Brain pericyte (primary cell): Measurements from ENCODE around the gene ZC3H6.
"Not testable (repeated sequence)": the region's sequence is repeated elsewhere in the genome, so short reads cannot be mapped to it uniquely, and the experiment has no call there.

Experiments used
- DNase-seq: peaks from one replicate; pipeline ENCODE4 v3.0.0-alpha.2; 2012; ENCODE audit warnings: low read depth, low spot score

ZC3H6 gene

DNA sequence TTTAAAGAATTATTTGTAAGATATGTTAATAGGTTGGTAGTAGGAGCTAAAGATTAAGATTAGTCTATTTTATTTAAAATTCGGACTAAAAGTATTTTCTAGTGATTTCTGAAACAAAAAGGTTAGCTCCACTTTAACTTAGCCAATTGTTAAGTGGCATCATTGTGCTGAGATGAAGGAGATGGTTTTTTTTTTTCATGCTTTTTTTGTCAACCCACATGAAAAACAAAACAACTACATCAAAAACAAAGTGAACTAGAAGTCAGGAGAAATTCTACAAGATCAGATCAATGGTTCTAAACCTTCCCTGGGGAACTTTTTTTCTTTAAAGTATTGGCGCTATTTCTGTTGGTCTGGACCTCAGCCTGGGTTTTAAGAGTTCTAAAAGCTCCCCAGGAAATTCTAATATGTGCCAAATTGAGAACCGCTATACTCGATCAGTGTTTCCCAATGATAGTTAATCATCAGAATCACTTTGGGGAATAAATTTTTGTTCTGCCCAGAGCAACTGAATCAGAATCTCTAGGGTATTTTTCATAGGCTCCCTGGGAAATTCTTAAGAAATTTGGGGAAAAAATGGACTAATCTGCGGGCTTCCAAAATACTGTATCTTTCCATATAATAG lies 2.3 kb downstream of the ZC3H6 start:
- DNase-seq, result no peak

DNA sequence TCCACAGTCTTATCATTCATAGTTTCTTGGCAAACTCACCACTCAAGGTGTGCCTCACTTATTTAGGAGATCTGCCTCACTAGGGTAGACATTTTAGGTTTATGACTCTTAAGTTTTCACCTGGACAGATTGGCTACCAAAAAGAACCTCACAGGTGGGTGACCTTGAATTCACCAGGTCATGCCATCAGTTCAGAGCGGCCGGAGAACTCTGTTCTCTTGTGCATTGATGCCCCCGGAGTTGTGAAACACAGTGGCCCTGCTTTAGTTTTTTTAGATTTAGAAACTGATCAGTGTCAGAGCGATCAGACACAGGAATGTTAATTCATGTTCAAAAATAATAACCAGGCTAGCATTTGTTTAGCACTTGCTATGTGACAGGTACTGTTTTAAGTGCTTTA lies 6.7 kb downstream of the ZC3H6 start:
- DNase-seq, result not testable (repeated sequence)

GRCh38 chr2:112283535-112283934 lies 8.1 kb downstream of the ZC3H6 start:
- DNase-seq, result not testable (repeated sequence)

DNA sequence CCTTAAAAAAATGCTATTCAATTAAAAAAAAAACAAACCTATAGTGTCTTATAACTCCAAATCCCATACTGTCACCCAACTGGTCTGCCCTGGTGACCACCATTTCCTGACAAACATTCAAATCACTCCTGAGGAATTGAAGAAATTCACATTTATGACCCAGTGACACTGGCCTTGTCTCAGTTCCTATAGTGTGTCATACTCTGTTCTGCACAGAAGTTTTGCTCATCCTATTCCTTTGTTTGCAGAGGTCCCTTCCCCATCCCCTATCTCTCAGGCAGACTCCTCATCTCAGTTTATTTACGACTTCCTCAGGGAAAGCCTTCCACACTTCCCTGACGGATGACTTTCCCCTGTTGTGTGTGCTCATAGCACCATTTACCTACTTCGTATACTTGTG lies 14.7 kb downstream of the ZC3H6 start:
- no peak for DNase-seq

DNA sequence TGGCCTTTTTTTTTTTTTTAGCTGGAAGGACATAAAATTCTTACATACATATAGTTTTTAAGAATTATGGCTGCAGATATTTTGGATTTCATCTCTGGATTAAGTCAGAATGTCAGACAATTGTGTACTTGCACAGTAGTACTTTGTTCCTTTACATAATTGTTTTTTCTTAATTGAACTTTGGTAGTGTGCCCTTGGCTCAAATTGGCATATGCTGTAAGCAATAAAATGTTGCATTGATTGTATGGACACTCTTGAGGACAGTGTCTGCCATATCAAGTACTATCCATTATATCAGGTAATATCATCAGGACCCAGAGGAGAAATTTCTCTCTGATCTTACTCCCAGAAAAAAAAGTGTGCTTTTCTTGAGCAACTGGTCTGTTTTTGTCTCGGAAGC lies 15.3 kb downstream of the ZC3H6 start:
- no peak for DNase-seq

DNA sequence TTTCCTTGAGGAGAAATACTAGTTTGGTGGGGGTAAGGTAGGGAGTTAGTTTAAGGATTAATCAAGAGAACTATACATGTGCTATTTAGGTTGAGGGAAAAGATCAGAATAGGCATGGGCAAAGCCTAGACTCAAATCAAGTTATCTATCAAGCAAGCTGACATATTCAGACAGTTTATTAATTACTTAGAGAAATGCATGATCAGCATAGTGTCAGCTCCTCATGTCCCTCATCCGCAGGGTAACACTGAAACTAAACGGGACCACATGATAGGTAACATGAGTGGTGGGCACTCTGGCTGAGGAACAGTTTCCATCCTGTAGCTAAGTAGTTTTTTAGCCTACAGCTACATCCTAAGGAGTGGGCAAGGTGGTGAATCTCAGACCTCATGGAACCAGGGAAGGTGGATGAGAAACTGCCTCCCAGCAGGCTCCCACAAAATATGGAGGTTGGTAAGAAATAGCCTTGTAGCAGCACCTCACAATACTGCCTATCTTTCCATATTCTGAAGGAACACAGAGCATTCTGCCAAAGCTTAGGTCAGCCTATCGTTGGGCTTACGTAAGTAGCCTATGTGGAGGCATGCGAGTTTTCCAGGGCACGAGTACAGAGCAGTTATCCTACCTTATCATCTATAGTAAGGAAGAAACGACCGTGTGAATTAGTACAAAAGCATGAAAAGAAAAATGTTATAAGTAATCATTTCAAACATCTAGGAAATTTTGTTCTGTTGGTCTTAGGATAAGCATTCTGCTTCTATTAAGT lies 18.4 kb downstream of the ZC3H6 start:
- no peak for DNase-seq

DNA sequence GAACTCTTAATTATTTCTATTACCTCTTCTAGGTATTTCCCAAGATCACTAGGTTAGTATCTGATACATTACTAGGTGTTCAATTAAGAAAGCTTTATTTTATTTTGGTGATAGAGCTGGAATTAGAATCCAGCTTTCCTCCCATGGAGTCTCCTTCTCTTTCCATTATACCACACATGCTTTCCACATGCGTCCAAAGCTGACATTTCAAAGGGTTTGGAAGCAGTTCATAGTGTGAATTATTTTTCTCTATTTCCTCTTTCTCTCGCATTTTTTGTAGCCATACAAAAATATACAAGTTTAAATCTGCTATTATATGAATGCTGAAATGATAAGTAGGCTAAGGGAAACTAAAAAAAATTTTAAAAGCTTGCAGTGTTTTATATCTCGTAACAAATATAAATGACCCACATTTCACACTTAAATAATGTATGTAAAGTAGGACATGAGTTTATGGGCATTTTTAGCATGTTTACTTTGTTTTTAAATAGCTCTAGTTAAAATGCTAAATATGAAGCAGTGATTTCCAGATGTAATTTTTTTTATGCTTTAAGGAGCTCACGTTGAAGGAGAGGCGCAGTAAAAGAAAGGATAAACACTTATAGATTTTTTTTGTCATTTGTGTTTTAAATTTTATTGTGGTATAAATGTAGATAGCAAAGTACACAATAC lies 20.1 kb downstream of the ZC3H6 start:
- no peak for DNase-seq

- DNase-seq, result no peak
Measured at GRCh38 chr2:112296407-112296806, 21.0 kb downstream of the ZC3H6 start.

DNA sequence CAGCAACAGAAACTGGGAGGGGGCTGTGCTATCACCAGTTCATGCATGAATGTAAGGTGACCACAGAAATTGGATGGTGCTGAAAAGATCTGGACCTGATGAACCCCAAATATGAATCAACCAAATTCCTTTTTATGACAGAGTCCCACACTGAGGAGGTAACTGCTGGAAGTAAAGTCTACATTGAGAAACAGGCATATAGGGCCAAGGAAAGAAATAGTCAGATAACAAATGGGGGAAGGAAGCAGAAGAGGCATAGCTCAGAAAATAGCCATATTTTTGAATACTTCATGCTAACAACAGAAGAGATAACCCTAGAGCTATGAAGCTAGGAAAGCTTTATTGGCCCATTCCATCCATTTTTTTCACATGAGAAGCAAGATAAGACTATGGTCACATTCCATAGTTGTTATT lies 25.8 kb downstream of the ZC3H6 start:
- no peak for DNase-seq

DNA sequence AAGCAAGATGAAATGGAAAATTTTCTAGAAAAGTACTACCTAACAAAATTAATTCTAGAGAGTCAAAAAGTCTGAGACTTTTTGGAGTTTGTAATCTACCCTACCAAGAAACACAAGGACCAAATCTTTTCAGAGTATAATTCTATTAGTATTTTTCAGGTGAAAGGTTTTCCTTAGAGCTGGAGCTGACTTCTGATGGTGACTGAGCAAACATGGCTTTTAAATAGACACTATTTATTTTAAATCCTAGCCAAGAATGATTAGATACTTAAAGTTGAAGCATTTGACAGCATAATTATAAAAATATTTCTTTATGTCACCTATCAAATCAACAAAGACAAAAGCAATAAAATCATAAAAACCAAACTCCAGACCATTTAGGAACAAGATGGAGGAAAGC lies 26.6 kb downstream of the ZC3H6 start:
- no peak for DNase-seq

DNA sequence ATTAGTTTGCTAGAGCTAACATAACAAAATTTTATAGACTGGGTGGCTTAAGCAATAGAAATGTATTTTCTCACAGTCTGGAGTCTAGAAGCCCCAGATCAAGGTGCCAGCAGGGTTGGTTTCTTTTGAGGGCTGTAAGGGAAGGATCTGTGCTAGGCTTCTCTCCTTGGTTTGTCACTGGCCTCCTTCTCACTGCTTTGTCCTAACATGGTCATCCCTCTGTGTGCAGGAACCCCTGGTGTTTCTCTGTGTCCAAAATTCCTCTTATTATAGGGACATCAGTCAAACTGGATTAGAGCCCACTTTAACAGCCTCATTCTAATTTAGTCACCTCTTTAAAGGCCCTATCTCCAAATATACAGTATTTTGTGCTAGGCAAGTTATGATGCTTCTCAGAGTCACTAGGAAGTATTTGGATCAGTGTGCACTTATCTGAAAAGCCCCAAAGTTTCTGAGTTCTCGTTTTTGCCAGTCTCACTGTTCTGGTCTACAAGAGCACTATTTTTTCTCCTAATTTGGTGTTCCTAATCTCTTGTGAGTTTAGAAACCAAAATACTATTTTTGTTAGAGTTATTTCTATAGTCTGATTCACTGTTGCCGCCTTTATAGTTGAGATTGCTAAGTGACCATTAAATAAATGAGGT lies 29.0 kb downstream of the ZC3H6 start:
- no peak for DNase-seq

DNA sequence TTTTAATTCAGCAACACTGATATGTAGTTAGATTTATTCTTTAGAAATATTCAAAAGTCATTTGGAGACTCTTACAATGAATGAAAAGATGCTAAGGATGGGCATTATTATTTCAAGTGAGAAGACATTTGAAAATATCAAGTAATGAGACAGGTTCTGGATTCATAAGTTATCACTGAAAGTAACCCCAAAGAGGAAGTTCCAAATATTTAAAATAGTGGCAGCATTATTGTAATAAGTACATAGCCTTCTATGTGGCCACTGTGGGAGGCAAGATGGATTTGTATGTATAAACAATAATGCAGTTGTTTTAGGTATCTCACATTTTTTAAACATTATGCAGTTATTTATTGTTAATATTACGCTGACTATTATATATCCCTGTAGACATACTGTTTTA lies 29.7 kb downstream of the ZC3H6 start:
- DNase-seq, result no peak

DNA sequence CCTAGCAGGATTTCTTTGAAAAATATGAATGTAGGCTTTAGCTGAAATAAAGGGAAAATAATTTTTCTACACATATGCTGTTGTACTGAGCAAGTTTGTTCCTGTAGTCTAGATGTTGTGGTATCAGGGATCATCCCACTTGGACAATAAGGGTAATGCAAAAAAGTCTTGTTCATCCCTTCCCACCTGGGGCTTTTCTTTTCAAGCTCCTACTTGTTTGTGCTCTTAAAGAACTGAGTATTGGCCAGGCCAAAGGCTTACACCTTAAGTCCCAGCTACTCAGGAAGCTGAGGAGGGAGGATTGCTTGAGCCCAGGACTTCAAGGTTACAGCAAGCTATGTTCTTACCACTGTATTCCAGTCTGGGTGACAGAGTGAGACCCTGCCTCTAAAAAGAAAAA lies 35.5 kb downstream of the ZC3H6 start:
- no peak for DNase-seq

- no peak for DNase-seq
Measured at GRCh38 chr2:112311932-112312331, 36.5 kb downstream of the ZC3H6 start.

GRCh38 chr2:112312821-112313220 lies 37.4 kb downstream of the ZC3H6 start:
- DNase-seq, result no peak

GRCh38 chr2:112314856-112315255 lies 39.5 kb downstream of the ZC3H6 start:
- no peak for DNase-seq

DNA sequence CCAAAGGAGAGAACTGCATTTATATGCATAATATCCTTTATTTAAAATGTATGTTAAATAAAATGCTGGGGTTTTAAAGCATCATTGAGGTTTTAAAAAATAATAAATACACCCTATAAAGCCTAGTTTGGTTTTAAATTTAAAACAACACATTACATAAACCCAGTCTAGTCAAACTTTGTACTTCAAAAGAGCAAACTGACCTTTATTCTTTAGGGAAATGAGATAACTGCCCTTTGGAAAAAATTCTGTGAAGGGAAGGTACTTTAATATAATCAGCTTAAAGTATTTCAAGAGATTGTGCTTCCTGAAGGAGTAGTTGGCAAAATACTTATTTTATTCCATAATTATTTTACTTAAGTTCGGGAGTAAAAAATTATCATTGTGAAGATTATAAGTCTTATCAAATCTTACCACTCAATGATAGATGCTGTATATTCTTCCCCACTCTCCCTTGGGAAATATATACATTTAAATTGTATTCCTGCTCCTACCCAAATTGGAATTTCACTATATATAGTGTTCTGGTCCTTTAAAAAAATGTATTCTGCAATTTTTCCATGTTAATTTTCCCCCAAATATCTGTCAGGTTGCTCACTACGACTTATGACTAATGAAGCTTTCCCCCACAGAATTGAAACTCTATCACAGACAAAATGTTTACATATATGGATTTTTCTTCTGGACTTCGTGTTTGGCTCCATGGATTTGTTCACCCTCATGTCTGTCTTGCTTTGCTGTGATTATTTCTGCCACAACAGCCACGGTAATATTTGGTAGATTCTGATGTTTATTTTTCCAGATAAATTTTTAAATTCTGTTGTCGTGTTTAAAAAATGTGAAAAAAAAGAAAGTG lies 42.1 kb downstream of the ZC3H6 start:
- DNase-seq, result no peak

DNA sequence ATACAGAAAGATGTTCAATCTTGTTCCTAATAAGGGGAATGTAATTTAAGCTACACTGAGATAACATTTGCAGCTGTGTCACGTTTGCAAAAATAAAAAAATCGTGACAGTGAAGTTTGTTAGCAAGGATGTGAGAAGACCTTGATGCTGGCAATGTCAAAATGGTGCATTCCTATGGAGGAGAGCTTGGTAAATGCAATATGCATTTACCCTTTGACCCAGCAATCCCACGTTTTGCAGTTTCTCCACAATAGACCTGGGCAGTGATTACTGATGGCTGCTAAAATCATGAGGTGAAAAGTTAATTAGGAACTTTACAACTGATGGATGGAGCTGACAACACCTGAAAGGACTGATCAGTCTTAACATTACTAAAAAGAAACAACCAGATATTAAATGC lies 43.1 kb downstream of the ZC3H6 start:
- DNase-seq, result no peak

DNA sequence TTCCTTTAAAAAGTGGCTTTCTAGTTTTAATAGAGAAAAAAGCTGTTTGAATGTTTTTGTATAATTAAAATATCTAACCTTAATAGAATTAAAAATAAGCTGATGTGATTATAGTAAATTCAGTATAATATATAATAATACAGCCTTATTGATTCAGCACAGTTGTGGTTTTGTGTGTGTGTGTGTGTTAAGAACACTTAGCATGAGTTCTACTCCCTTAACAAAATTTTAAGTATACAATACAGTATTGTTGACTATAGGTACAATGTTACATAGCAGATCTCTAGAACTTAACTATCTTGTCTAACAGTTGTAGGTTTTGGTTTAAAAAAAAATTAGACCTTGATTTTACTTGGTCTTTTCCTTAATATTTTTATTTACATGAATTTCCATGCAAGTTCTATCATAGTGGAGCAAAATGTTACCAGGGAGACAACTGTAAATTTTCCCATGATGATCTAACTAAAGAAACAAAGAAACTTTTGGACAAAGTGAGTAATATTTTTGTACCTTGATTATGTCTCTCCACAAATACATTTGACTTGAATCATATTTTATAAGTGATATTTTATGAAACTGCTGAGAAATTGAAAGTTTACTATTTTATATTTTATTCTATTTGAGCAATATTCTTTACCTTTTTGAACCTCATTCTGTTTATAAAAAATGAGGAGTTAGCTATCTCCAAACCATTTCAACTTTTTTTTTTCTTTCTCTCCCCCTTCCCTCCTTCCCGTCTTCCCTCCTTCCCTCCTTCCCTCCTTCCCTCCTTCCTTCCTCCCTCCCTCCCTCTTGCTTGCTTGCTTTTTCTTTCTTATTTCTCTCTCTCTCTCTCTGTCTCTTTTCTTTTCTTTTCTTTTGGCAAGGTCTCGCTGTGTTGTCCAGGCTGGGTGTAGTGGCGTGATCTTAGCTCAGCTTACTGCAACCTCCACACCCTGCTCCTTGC lies 46.3 kb downstream of the ZC3H6 start:
- DNase-seq, result peak; percentile 2

DNA sequence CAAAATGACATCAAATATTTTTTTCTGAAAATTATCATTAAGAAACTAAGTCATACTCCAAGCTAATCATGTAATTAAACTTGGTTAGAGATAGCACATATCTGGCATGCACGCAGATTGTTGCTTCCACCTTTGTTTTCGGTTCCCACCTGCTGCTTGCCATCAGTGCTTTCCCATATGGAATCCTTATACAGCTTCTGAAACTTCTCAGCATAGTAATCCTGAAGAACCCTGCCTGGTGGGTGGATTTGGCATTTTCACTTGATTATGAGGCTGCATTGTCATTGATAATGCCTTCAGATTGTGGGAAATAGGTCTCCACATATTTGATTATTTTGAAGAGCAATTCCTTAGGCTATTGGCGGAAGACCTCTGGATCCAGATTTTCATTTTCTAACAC lies 47.5 kb downstream of the ZC3H6 start:
- DNase-seq, result no peak
